ENCODE measurements around the gene CNTNAP2. TPM values are rescaled to one million over a fixed set of nuclear protein-coding genes. Genes with fewer than 3 reads are reported as not detected.

The CNTNAP2 gene
- total RNA-seq, 1 donor from 2014 or later, result 0.59 TPM

DNA sequence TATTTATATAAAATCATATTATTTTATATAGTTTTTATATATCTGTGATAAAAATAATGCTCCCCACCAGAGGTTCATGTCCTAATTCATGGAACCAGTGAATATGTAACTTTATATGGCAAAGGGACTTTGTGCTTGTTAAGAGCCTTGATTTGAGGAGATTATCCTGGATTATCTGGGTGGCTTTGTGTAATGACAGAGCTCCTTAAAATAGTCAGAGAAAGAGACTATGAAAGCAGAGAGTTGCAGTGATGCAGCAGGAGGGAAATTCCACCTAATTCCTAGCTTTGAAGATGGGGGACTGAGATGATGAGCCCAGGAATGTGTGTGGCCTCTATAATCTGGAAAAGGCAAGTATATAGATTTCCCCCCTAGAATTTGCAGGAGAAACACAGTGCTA lies 1439.7 kb downstream of the CNTNAP2 start:
- no peak for DNase-seq
- ATAC-seq, result no peak
- H3K4me3 ChIP-seq, result no peak overlapping the region

DNA sequence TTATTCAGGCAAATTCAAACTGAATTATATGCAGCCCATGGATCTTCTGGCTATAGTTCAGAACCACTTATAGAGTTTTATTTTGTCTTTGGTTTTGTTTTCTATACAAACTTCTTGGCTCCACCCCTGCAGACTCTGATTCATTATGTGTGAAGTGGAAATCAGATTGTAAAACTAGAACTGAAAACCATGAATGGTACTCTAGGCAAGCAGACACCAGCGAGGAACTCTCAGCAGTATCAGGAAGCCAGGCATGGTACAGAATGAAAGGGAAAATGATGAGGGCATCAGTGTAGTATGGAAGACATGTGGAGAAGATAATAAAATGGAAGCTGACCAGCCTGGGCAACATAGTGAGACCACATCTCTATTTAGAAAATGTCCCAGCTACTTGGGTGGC lies 1447.1 kb downstream of the CNTNAP2 start:
- Histone ChIP-seq H3K27ac (no peak overlapping the region), H3K36me3 (no peaks in the 10 kb centered on the region), H3K9me3 (no peaks in the 10 kb centered on the region), H3K27me3 (ENCODE audit: low read depth) (no peaks in the 10 kb centered on the region), H3K4me3 (no peak overlapping the region), H3K4me1 (no peaks in the 10 kb centered on the region)
- TF ChIP-seq, protein P1, sequence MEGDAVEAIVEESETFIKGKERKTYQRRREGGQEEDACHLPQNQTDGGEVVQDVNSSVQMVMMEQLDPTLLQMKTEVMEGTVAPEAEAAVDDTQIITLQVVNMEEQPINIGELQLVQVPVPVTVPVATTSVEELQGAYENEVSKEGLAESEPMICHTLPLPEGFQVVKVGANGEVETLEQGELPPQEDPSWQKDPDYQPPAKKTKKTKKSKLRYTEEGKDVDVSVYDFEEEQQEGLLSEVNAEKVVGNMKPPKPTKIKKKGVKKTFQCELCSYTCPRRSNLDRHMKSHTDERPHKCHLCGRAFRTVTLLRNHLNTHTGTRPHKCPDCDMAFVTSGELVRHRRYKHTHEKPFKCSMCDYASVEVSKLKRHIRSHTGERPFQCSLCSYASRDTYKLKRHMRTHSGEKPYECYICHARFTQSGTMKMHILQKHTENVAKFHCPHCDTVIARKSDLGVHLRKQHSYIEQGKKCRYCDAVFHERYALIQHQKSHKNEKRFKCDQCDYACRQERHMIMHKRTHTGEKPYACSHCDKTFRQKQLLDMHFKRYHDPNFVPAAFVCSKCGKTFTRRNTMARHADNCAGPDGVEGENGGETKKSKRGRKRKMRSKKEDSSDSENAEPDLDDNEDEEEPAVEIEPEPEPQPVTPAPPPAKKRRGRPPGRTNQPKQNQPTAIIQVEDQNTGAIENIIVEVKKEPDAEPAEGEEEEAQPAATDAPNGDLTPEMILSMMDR (IDR thresholded peaks at IDR 0.05), result no peak
- no peak for ATAC-seq
- intact Hi-C loops (cut with DNase I), result no loop called here
- no peak for DNase-seq

More for the DNA sequence above, 1439.7 kb downstream of the CNTNAP2 start:
- H3K27me3 ChIP-seq (ENCODE audit: low read depth), result no peaks in the 10 kb centered on the region
- no peaks in the 10 kb centered on the region for H3K4me1 ChIP-seq
- no peaks in the 10 kb centered on the region for H3K9me3 ChIP-seq
- intact Hi-C loops (cut with DNase I), result no loop called here
- no peak overlapping the region for H3K27ac ChIP-seq
- TF ChIP-seq, protein P1 (IDR thresholded peaks at IDR 0.05), result no peak
- H3K36me3 ChIP-seq, result no peaks in the 10 kb centered on the region

DNA sequence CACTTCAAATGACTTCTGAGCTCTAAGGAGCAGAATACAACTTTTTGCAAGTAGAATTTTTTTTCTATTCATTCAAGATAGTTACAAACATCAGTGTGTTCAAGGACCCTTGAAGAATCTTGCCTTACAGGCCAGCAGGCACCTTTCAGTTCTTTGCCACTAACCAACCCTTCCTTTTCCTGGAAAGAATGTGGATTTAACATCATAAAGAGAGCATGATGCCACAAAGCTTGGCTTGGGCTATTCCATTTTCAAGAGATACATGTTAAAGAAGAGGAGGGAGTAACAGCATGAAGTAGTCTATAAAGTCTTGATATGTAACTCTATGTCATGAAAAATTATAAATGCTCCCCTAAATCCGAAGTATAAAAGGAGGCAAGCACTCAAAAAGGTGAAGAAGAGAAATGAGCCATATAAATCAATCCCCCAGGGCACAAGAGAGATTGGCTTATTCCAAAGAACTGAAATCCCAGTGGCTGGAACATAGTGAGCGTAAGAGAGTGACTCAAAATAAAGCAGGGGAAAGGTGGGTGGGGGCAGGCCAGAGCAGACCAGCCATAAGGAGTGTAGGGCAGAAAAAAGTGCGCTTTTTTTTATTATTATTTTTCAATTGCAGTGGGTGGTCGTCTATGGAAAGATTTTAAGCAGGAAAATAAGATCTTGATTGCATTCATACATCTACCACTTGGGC lies 1448.3 kb downstream of the CNTNAP2 start:
- intact Hi-C loops (cut with DNase I), result no loop called here
- no peak overlapping the region for H3K4me3 ChIP-seq

DNA sequence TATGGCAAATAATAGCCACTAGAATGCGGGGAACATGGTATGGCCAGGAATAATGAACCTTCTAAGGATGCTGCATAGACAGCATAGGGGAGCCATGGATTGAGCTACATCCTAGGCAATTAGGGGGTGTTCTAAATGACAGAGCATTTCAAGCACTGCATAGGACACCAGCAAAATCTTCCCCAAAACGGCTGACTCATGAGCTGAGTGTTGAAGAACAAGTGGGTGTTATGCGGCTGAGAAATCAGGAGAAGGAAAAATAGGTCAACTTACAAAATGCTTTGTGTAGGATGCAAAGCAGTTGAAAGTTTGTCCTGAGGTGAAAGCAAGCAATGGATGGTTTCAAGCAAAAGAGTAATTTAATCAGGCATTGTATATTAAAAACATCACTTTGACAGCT lies 1450.4 kb downstream of the CNTNAP2 start:
- TF ChIP-seq, protein P1 (IDR thresholded peaks at IDR 0.05), result no peak
- H3K27ac ChIP-seq, result no peak overlapping the region
- no peaks in the 10 kb centered on the region for H3K4me1 ChIP-seq
- intact Hi-C loops (cut with DNase I), result no loop called here
- no peaks in the 10 kb centered on the region for H3K9me3 ChIP-seq
- no peaks in the 10 kb centered on the region for H3K36me3 ChIP-seq
- DNase-seq, result no peak
- no peak overlapping the region for H3K4me3 ChIP-seq
- no peaks in the 10 kb centered on the region for H3K27me3 ChIP-seq (ENCODE audit: low read depth)
- ATAC-seq, result no peak

More for the DNA sequence above, 1448.3 kb downstream of the CNTNAP2 start:
- DNase-seq (no peak), ATAC-seq (no peak)
- TF ChIP-seq, protein P1 (IDR thresholded peaks at IDR 0.05), result no peak
- no peaks in the 10 kb centered on the region for H3K27me3 ChIP-seq (ENCODE audit: low read depth)
- H3K27ac ChIP-seq, result no peak overlapping the region
- H3K4me1 ChIP-seq, result no peaks in the 10 kb centered on the region
- H3K36me3 ChIP-seq, result no peaks in the 10 kb centered on the region
- no peaks in the 10 kb centered on the region for H3K9me3 ChIP-seq

DNA sequence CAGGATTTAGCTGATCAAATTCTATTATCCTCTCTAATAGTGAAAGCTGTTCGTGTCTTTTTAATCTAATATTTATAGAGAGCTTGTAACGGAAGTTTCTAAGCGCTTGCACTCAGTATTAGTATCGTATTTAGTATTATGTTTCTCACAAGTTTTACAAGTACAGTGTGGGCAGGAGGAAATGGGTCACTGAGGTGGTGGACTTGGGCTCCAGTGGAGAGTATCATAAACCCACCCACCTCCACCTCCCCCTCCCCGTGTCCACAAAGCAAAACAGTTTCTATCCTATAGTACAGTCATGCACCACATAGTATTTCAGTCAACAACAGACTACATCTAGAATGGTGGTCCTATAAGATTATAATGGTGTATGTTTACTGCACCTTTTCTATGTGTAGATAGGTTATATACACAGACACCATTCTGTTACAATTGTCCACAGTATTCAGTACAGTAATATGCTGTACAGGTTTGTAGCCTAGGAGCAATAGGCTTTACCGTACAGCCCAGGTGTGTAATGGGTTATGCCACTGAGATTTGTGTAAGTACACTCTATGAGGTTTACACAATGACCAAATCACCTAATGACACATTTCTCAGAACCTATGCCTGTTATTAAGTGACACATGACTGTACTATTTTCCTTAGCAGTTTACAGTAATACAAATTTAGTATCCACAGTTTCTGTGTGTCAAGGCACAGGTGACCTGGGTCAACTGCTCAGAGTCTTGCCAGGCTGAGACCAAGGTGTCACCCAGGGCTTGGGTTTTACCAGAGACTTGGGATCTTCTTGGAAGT lies 1452.7 kb downstream of the CNTNAP2 start:
- Histone ChIP-seq H3K27ac (no peak overlapping the region), H3K36me3 (no peaks in the 10 kb centered on the region), H3K9me3 (no peaks in the 10 kb centered on the region), H3K4me1 (no peaks in the 10 kb centered on the region), H3K27me3 (ENCODE audit: low read depth) (no peaks in the 10 kb centered on the region), H3K4me3 (no peak overlapping the region)
- intact Hi-C loops (cut with DNase I), result no loop called here
- TF ChIP-seq, protein P1 (IDR thresholded peaks at IDR 0.05), result no peak
- DNase-seq, result no peak
- ATAC-seq, result no peak

All from lower lobe of right lung (tissue), 2 donors.